Endothelial cell of umbilical vein (primary cell): ENCODE data around the gene NKIRAS1. TPM values are rescaled to one million over a fixed set of nuclear protein-coding genes. Genes with fewer than 3 reads are reported as not detected.

Source experiments
- BruUV-seq: library from RNA; stranded (reverse); fragments of 400-500 nt; replicated peaks from 2 replicates; lab custom pipeline; 2021; lab: Mats Ljungman, UMichigan
- CTCF ChIA-PET: fragments of 300-600, 350-600 bp; sonication (Branson Sonifier 250); formaldehyde crosslinking; loops from one replicate; lab custom pipeline; 2021; ENCODE audit warnings: antibody characterized with exemption, inconsistent platforms; lab: Charles Lee
- POLR2A ChIA-PET: fragments of 300-600, 350-600 bp; sonication (Branson Sonifier 250); formaldehyde crosslinking; loops from one replicate; lab custom pipeline; 2021; ENCODE audit warnings: antibody characterized with exemption, inconsistent platforms; lab: Charles Lee
- DNase-seq: peaks from one replicate; pipeline ENCODE4 v3.0.0-alpha.2; 2011; ENCODE audit warnings: low read depth, low spot score
- FAIRE-seq: peaks from 2 replicates; lab custom pipeline; 2011; peaks lifted over from hg19 to GRCh38; lab: Jason Lieb, UNC
- H2AFZ ChIP-seq: 2 replicates; pipeline ENCODE4 v1.6.0; 2012; ENCODE audit warnings: low read depth, low read length, control low read depth, inconsistent platforms
- H3K27ac ChIP-seq: 2 replicates; pipeline ENCODE4 v1.5.1; 2011; ENCODE audit warnings: low read depth, mild to moderate bottlenecking, control low read depth, low read length, moderate library complexity; ENCODE audit not compliant: insufficient read depth
- H3K27me3 ChIP-seq, 2 experiments: 2 replicates each; pipeline versions ENCODE4 v1.6.0 to v1.6.1; 2011; ENCODE audit warnings: low read length in 2 of 2, mixed read lengths in 1 of 2; ENCODE audit not compliant: control insufficient read depth in 2 of 2, insufficient read depth in 2 of 2
- H3K36me3 ChIP-seq, 2 experiments: 2 replicates in 1 of 2; 3 replicates in 1 of 2; pipeline ENCODE4 v1.5.1; 2011; ENCODE audit warnings: low read length in 2 of 2, mild to moderate bottlenecking in 1 of 2, moderate library complexity in 1 of 2; ENCODE audit not compliant: control insufficient read depth in 2 of 2, insufficient read depth in 2 of 2; ENCODE audit errors: extremely low read depth in 1 of 2
- H3K4me1 ChIP-seq: 3 replicates; pipeline ENCODE4 v1.5.1; 2011; ENCODE audit warnings: mild to moderate bottlenecking, low read length; ENCODE audit not compliant: control insufficient read depth, insufficient read depth; ENCODE audit errors: extremely low read depth
- H3K4me2 ChIP-seq: 2 replicates; pipeline ENCODE4 v1.6.1; 2011; ENCODE audit warnings: low read length, control low read depth, mixed read lengths; ENCODE audit not compliant: insufficient read depth
- H3K4me3 ChIP-seq, 3 experiments: fragments of 200-600 bp in 1 of 3; sonication (generic), shearing (Covaris generic) in 1 of 3; replicated peaks in 1 of 3; 2 replicates each; pipeline ENCODE4 v1.5.1; 2011 to 2016; ENCODE audit warnings: control low read depth in 3 of 3, low read length in 3 of 3, mild to moderate bottlenecking in 2 of 3, inconsistent platforms in 1 of 3, low read depth in 1 of 3, moderate library complexity in 1 of 3; ENCODE audit not compliant: insufficient read depth in 1 of 3
- H3K79me2 ChIP-seq: 2 replicates; pipeline ENCODE4 v1.6.0; 2012; ENCODE audit warnings: low read length, inconsistent platforms; ENCODE audit not compliant: control insufficient read depth, insufficient read depth
- H3K9ac ChIP-seq: replicated peaks from 2 replicates; pipeline ENCODE3; 2011; ENCODE audit warnings: low read length, control low read depth; ENCODE audit not compliant: insufficient read depth; ENCODE audit errors: extremely low read depth
- H3K9me1 ChIP-seq: replicated peaks from 3 replicates; pipeline ENCODE4 v1.6.0; 2011; ENCODE audit warnings: mild to moderate bottlenecking, low read length; ENCODE audit not compliant: control insufficient read depth, insufficient read depth; ENCODE audit errors: extremely low read depth
- H3K9me3 ChIP-seq: replicated peaks from 2 replicates; pipeline ENCODE4 v1.5.1; 2012; ENCODE audit warnings: low read length, inconsistent platforms; ENCODE audit not compliant: control insufficient read depth, insufficient read depth
- H4K20me1 ChIP-seq: replicated peaks from 2 replicates; pipeline ENCODE3; 2011; ENCODE audit warnings: mild to moderate bottlenecking, low read length; ENCODE audit not compliant: control insufficient read depth, insufficient read depth; ENCODE audit errors: extremely low read depth
- CTCF ChIP-seq, 2 donors: IDR thresholded peaks; 1 replicate in 1 of 2; 2 replicates in 1 of 2; pipeline ENCODE4 v1.5.1; 2011; ENCODE audit warnings: low read length in 2 of 2, mild to moderate bottlenecking in 2 of 2, moderate library complexity in 2 of 2, control low read depth in 1 of 2, inconsistent platforms in 1 of 2, low read depth in 1 of 2; ENCODE audit not compliant: insufficient read depth in 1 of 2; ENCODE audit errors: extremely low read depth in 1 of 2
- EZH2 ChIP-seq: IDR thresholded peaks from 2 replicates; pipeline ENCODE4 v1.6.1; 2012; ENCODE audit warnings: borderline replicate concordance, low read depth, mild to moderate bottlenecking, moderate library complexity, low read length, inconsistent platforms; ENCODE audit not compliant: severe bottlenecking
- FOS ChIP-seq: IDR thresholded peaks from 2 replicates; pipeline ENCODE4 v1.6.1; 2011; ENCODE audit warnings: mild to moderate bottlenecking, low read length, moderate library complexity, borderline replicate concordance; ENCODE audit not compliant: insufficient read depth
- GATA2 ChIP-seq: IDR thresholded peaks from 2 replicates; pipeline ENCODE4 v1.7.0; 2011; ENCODE audit warnings: low read depth, mild to moderate bottlenecking, moderate library complexity, mixed read lengths, low read length; ENCODE audit not compliant: insufficient read length, insufficient read depth
- JUN ChIP-seq: IDR thresholded peaks from 2 replicates; pipeline ENCODE4 v1.6.1; 2011; ENCODE audit warnings: borderline replicate concordance, low read depth; ENCODE audit not compliant: insufficient read length, insufficient read depth
- MAX ChIP-seq: IDR thresholded peaks from 2 replicates; pipeline ENCODE4 v1.6.1; 2011; ENCODE audit not compliant: insufficient read depth, insufficient read length
- MYC ChIP-seq: IDR thresholded peaks from one replicate; pipeline ENCODE4 v1.6.1; 2011; ENCODE audit warnings: mild to moderate bottlenecking, low read depth, low read length
- POLR2A ChIP-seq: IDR thresholded peaks from 2 replicates; pipeline ENCODE4 v1.6.1; 2012; ENCODE audit warnings: low read depth, mild to moderate bottlenecking, control low read depth, low read length
- POLR2AphosphoS5 ChIP-seq: IDR thresholded peaks from 2 replicates; pipeline ENCODE4 v1.6.1; 2012; ENCODE audit warnings: low read depth, mild to moderate bottlenecking, control low read depth, low read length, moderate library complexity; ENCODE audit not compliant: insufficient read depth
- dilution Hi-C: fragments of 300-500 bp; cut with MboI; formaldehyde crosslinking; loops from one replicate; pipeline ENCODE4 v1.15.0; 2019; ENCODE audit warnings: low sequenced_read_pairs; ENCODE audit not compliant: extremely low pct_ligation_motif_present
- intact Hi-C: fragments of 100-400 bp; cut with micrococcal nuclease; formaldehyde crosslinking; loops from one replicate; pipeline ENCODE4 v1.10.0; 2022
- polyA plus RNA-seq, 4 experiments: library from polyadenylated mRNA; depleted of rRNA in 3 of 4; stranded (reverse) in 3 of 4; unstranded in 1 of 4; fragments of >200 nt; gene quantifications; 2 replicates each; pipeline versions ENCODE4 v1.2.1 to v1.2.3, GENCODE V29; 2011 to 2012; ENCODE audit warnings: missing spikeins in 1 of 4
- total RNA-seq: library from RNA; stranded (reverse); gene quantifications from 2 replicates; pipeline ENCODE4 v1.2.3, GENCODE V29; 2021

NKIRAS1 gene
- total and polyA plus RNA-seq, 2 donors (not counting 3 experiments of a cell fraction or from before 2014, with no cell fraction given): 2.2 to 2.9 TPM

- Histone ChIP-seq H3K4me1 (peaks cover 17% of the 10 kb centered on the region), H3K36me3 (no peaks in the 10 kb centered on the region), H4K20me1 (no peaks in the 10 kb centered on the region), H3K9ac (no peak overlapping the region), H3K27ac (no peak overlapping the region), H3K27me3 (no peaks in the 10 kb centered on the region), H3K79me2 (peaks cover 18% of the 10 kb centered on the region), H3K9me1 (no peaks in the 10 kb centered on the region), H3K4me2 (no peak overlapping the region), H3K4me3 (no peak overlapping the region), H2AFZ (no peak overlapping the region), H3K9me3 (no peaks in the 10 kb centered on the region)
- DNase-seq (no peak), FAIRE-seq (no peak)
- dilution Hi-C loops (no loop called here), intact Hi-C loops (no loop called here)
- BruUV-seq: no TSS peak
- ChIA-PET CTCF (interaction anchor here (0.6 to 1.3 kb wide), 3 partner anchors 18 to 33 kb away, joined by 3 read pairs; partner anchors contain the start of genes NKIRAS1 and RPL15), POLR2A (interaction anchor here (0.7 to 4.4 kb wide), 2 partner anchors 33 to 46 kb away, joined by 6 to 19 read pairs; partner anchors contain the start of genes NKIRAS1 and RPL15)
- TF ChIP-seq JUN (no peak), GATA2 (no peak), POLR2AphosphoS5 (no peak), FOS (no peak), POLR2A (no peak), CTCF (IDR thresholded peaks at IDR 0.05; ENCODE audit: extremely low read depth in 1 of 2, insufficient read depth in 1 of 2, low read depth in 1 of 2, low read length in 2 of 2) (no peak), EZH2 (no peak), MAX (no peak), MYC (no peak)
These were observed 33.5 kb upstream of the NKIRAS1 start for GRCh38 chr3:23950293-23950692.
